Measurements from ENCODE around the gene PDE6C.
"Not testable (repeated sequence)": the region's sequence is repeated elsewhere in the genome, so short reads cannot be mapped to it uniquely, and the experiment has no call there.

PDE6C gene

DNA sequence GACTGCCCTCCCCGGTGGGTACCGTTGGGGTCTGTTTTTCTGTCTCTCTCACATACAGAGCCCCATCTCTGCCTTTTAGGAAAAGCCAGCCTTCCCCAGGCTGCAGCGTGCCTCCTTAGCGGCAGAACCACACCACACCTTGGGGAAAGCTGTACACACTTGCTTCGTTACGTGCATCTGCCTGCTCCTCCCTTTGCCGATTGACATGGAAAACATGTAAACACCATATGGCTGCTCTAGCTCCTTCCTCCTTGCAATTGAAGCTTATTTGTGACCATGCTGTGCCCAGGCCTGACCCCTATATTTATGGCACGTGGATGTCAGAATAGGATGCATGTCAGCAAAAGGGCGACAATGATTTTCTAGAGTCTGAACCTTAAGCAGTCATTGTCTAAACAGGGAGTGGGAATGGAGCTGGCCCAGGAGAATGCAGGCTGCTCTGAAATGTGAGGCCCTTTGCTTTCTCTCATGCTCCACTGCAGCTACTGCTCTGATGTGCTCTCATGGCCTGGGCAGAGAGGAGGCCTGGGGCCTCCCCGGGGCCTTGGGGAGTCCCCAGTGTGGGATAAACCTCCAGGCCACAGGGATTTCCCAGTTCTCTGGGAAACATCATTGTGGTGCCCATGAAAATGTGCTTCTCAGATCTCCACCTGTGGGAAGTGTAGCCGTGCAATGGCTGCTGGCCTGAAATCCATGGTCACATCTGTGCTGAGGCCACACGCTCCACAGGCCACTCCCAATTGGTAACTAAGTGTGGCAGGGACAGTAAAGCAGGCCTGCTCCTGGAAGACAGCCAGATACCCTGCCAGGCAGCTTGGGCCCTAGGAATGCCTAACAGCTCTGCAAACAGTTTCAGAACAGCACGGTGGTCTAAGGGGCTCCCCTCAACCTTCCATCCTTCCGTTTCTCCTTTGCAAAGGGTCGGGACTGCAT is 18.6 kb downstream of the PDE6C start:
- DNase-seq (ENCODE audit: low read depth): no peak

DNA sequence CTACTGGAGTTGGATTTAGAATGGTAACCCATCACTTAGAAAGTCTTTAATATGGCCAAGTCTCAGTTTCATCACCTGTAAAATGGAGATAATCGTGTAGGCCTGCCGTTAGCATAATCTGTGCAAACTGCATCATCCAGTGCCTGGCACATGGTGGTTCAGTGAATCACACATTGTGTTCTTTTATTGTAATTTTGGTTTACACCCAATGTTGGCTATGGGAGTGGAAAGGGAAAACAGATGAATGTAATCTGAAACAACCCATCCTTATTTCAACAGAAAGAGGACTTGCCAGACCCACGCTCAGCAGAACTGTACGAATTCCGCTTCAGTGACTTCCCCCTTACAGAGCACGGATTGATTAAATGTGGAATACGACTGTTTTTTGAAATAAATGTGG is 27.5 kb downstream of the PDE6C start:
- no peak for DNase-seq (ENCODE audit: low read depth)

DNA sequence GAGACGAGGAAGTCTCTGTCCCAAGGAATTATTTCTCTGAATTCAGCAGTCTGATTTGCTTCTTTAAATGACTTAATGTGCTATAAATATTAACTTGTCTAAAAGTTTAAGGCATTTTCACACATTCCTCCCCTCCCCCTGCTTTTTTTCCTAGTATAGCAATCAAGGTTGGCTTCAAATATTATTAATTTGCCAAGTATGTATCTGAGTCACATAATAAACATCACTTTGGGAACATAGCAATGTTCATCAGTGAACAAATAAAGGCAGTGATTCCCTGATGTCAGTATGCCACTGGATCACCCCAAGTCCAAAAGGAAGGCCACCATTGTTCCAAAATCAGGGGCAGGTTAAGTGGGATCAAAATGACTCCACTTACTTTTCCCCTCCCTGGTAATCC is 40.5 kb downstream of the PDE6C start:
- no peak for DNase-seq (ENCODE audit: low read depth)

DNA sequence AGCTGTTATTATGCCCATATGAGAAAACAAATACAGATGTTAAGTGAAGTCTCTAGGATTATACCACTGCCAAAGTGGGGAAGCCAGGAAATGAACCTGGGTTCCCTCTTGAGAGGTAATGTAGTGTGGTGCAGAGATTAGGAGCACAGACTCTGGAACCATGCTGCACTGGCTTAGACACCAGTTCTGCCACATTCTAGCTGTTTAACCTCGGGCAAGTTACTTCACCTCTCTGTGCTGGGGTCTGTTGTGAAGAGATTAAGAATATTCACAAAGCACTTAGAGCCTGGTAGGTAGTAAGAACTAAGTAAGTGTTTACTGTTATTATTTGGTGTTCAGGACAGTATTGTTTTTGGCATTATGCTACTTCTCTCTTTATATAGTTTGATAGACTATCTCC is 41.9 kb downstream of the PDE6C start:
- DNase-seq (ENCODE audit: low read depth): no peak

DNA sequence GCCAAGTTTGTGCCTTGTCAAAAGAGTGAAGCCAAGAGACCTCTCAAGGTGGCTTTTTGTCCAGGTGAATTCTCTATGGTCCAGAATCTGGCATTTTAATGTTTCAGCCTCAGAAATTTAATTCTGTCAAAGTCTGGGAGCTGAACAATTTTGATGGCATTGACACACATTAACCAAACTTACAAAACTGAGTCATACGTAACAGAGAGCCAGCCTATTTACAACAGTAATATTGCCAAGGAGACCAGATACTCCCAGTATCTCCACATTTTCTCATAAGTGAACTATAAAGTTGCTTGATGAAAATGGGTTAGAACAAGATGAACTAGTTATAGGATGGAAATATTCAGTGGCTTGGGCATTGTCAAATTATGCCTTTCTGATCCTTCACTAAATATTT is 43.8 kb downstream of the PDE6C start:
- DNase-seq (ENCODE audit: low read depth): no peak

DNA sequence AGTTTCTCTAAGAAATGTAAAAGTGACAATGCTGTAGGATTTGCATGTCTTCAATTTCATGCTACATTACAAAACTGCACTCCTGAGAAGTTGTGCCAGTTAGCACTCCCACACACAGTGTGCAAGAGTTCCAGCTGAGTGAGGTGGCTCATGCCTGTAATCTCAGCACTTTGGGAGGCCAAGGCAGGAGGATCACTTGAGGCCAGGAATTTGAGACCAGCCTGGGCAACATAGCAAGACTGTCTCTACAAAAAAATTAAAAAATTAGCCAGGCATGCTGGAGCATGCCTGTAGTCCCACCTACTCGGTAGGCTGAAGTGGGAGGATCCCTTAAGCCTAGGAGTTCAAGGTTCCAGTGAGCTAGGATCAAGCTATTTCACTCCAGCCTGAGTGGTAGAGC is 45.4 kb downstream of the PDE6C start:
- no peak for DNase-seq (ENCODE audit: low read depth)

DNA sequence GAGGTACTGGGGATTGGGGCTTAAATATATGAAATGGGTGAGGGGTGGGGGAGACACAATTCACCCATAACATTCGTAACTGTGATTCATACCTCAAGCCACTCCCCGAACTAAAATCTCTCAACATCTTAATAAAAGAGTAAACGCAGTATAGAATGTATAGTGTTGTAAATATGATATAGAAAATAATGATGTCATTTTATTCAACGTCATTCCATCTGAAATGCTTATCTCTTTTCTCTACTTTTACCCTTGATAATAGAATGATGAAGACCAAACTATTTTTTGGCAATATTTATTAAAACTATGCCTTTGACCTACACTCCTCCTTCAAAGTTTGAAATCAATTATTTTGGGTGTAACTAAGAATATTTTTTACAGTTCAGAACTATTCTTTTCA is 53.7 kb downstream of the PDE6C start:
- no peak for DNase-seq (ENCODE audit: low read depth)

DNA sequence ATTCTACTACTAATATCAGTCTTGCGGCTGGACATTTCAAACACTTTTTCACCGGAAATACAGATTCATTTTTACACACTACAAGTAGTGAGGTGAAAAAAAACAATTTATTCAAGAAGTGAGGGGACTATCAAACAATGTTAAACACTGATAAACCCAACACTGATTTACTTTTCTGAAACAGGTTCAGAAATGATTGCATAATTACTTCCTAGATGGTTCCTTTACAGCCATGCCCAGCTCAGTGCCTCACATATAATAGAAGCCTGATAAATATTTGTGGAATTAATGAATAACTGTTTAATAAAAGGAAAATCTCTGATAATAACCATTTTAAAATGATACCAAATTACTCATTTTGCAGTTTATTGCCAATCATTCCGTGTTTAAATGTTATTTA is 55.5 kb downstream of the PDE6C start:
- no peak for DNase-seq (ENCODE audit: low read depth)

DNA sequence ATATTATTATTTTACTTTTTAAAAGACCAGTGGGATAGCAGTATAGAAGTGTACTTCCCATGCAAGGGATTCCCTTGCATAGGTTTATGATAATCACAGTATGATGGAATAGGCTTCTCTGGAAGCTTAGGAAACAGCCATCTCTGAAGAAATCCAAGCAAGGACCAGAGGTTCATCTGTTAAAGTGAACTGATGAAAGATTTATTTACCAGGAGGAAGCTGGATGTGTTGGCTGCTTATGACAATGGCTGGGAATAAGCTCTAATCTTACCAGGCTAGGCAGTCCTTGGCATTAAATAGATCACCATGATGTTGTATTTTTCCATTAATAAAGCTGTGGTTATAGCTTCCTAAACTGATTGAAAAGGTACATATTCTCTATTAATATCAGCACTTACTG is 58.0 kb downstream of the PDE6C start:
- no peak for DNase-seq (ENCODE audit: low read depth)

DNA sequence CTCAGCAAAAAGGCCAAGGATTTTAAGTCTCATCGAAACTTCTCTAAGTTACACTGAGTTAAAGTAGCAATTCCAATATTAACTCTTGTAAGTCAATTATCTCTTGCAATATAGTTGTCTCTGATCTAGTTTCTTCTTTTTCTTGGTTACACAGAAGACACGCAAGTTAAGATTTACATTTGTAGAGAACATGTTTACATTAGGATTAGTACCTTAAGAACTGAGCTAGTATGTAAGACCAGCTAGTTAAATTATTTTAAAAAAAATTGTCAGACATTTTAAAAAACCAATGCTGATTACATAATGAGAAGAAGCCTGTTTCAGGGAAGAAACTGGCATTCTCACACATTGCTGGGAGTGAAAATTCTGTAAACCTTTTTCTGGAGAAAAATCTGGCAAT is 58.7 kb downstream of the PDE6C start:
- DNase-seq (ENCODE audit: low read depth): no peak

DNA sequence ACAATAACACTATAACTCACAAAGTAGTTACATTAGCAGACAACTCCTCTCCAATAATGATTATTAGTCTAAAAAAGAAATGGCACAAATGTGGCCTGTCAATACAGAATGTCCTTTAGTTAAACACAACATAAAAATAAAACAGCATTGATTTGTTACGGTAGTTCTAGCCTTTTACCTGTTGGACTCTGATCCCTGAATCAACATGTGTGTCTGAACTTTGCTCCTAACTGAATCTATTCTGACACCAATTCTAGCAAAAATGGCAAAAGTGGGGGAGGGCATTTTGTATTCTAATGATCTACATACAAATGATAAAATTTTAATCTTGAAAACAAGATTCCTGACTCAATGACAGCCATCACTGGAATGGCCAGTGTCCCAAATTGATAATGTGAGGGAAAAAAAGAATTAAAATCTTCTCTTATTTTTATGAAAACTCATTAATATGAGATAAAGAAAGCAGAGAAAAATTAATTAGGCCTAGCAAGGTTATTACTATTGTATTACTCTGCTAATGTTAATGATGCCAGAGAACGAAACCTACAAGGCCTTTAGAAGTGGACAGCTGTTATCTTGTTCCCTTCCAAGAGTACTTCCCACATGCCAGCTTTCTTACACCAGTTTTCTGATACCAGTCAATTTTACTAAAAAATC is 59.8 kb downstream of the PDE6C start:
- DNase-seq (ENCODE audit: low read depth): no peak

DNA sequence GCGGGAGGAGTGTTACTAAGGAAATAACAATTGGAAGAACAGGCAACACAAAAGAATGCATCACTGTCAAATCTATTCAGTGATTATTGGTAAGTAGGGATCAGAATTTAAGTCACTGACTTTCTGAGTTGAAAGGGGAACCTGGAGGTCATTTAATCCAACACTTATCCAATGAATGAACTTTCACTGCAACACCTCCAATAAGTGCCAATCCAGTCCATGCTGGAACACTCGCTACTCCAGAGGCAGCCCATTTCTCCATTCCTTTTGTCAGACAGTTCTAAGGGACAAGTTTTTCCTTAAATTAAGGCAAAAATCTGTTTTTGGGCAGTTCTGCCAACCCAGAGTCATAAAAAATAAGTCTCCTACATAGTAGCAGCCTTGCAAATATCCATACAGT is 60.6 kb downstream of the PDE6C start:
- DNase-seq (ENCODE audit: low read depth): no peak

DNA sequence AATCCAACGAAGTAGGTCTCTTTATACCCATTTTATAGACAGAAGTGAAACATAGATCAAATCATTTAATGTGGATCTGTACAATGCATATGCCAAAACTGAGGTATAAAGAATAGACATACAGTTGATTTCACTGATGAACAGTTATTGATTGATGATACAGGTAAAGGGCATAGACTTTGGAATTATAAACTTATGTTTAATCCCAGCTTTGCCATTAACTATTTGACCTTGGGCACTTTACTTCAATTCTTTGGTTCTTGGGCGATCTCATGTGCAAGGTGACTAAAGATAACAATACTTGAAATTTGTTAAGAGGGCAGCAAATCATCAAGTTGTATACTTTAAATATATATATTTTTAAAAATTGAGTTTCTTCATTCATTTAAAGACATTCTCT is 61.5 kb downstream of the PDE6C start:
- DNase-seq (ENCODE audit: low read depth): no peak

DNA sequence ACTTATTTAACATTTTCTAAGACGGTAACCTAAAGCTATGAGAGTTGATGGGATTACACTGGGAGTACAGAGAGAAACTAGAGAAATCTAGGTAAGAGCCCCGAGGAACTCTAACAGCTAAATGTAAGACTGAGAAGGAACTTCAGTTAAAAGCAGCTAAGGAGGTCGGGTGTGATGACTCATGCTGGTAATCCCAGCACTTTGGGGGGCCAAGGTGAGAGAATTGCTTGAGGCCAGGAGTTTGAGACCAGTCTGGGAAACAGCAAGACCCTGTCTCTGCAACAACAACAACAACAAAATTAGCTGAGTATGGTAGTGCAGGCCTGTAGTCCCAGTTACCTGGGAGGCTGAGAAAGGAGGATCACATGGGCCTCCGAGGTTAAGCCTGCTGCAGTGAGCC is 66.0 kb downstream of the PDE6C start:
- DNase-seq (ENCODE audit: low read depth): no peak

DNA sequence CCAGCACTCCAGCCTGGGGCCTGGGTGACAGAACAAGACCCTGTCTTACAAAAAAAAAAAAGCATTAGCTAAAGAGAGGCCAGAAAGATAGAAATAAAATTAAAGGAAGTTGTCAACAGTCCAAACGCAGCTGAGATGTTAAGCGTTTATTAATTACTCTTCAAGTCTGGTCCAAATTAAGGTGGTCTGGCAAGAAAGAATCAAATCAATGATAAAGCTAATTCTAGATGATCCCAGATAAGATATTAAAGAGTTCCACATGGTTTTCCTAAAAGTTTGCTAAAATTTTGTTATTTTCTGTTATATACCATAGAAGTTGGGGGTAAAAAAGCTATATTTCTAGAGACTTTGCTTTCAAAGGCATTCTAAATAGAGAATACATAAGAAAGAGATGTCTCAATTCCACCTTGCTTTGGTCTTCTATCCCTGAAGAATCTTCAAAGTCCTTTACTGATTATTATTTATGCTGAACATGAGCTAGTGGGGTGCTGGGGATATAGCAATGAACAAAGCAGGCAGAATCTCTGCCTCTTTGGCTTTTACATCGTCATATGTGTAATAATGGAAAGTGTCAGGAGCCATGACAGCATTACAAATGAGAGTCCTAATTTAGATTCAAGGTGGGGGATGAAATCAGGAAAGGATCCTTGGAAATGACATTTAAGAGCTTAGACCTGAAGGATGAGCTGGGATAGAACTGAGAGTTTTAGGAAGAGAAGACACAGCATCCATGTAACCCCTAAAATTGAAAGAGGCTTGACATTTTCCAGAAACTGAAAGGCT is 66.7 kb downstream of the PDE6C start:
- DNase-seq (ENCODE audit: low read depth): no peak

DNA sequence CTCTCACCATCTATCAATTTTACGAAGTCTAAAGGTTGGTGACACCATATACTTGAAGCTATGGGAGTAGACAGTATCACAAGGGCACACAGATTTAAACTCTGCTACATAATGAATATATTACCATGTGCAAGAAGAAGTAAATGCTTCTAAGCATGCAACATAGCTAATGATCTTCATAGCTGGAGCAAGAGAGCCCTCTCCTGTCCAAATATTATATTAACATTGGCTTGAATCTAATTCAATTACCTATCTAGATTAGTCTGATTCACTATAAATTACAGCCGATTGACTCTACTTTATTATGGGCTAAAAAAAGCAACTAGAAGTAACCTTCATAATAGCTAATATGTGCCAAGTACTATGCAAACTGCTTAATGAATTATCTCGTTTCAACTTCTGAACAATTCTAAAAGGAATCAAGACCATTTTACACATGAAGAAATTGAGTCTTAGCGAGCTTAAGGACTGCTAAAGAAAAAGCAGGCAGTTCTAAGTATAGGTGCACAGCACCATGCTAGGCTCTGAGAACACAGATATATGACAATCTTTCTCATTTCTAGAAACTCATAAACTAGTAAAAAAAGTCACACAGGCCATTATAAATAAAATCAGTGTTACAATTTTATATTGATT is 68.2 kb downstream of the PDE6C start:
- peak; percentile 24 for DNase-seq (ENCODE audit: low read depth)

DNA sequence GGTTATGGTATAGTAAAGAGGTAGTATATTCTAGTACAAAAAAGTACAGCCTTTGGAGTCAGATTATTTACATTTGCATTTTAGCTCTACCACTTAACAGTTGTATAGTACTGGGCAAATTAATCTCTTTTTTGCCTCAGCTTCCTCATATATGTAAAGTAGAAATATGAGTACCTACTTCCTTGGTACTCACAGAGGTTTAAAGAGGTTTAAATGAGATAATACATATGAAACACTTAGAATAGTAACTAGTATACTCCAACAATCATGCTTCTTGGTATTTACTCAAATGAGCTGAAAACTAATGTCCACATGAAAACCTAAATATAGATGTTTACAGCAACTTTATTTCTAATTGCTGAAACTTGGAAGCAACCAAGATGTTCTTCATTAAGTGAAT is 75.4 kb downstream of the PDE6C start:
- no peak for DNase-seq (ENCODE audit: low read depth)

DNA sequence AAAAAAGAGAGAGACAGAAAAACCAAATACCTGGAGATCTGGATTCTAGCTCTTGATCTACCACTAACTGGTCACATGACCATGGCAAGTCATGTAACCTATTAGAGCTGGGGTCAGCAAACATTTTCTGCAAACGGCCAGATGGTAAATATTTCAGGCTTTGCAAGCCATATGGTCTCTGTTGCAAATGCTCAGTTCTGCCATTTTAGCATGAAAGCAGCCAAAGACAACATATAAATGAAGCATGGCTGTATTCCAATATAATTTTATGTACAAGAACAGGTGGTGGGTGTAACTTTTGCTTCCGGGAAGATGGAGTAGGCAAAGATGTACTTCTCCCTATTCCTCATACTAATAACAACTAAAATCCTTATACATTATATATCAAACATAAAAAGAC is 83.4 kb downstream of the PDE6C start:
- no peak for DNase-seq (ENCODE audit: low read depth)

DNA sequence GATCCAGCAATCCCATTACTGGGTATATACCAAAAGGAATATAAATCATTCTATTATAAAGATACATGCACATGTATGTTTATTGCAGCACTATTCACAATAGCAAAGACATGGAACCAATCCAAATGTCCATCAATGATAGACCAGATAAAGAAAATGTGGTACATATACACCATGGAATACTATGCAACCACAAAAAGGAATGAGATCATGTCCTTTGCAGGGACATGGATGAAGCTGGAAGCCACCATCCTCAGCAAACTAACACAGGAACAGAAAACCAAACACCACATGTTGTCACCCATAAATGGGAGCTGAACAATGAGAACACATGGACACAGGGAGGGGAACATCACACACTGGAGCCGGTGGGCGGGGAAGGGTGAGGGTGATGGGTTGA is 84.2 kb downstream of the PDE6C start:
- not testable (repeated sequence) for DNase-seq (ENCODE audit: low read depth)

DNA sequence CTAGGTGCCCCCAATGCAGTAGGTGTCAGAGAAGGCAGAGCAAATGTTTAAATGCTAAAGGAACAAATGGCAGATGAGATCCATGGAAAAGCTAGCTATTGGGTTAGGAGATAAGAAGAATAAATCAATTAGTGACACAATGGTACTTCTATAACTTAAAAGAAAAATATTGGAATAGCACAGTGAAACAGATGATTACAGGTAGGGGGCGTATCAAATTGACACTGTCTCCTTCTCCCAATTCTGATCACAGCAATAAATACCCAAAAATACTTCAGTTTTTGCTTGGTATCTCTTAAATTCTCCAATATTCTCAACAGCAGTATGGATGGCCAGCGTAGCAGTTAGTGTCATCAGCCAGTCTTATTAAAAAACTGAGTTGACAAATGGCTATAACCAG is 84.9 kb downstream of the PDE6C start:
- DNase-seq (ENCODE audit: low read depth): no peak

DNA sequence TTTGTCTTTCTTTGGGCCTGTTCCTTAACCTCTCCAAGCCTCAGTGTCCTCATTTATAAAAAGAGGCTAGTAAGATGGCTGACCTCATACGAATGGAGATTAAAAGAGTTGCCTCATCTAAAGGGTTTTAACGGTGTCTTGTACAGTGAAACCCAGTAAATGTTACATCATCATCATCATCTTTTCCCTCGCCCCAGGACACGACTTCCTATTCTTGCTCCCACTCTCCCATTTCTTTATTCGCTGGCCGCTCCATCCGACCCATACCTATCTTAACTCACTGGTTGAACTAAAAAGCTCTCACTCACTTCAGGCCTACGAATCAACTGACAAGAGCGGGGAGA is 89.5 kb downstream of the PDE6C start:
- peak; percentile 20 for DNase-seq (ENCODE audit: low read depth)

DNA sequence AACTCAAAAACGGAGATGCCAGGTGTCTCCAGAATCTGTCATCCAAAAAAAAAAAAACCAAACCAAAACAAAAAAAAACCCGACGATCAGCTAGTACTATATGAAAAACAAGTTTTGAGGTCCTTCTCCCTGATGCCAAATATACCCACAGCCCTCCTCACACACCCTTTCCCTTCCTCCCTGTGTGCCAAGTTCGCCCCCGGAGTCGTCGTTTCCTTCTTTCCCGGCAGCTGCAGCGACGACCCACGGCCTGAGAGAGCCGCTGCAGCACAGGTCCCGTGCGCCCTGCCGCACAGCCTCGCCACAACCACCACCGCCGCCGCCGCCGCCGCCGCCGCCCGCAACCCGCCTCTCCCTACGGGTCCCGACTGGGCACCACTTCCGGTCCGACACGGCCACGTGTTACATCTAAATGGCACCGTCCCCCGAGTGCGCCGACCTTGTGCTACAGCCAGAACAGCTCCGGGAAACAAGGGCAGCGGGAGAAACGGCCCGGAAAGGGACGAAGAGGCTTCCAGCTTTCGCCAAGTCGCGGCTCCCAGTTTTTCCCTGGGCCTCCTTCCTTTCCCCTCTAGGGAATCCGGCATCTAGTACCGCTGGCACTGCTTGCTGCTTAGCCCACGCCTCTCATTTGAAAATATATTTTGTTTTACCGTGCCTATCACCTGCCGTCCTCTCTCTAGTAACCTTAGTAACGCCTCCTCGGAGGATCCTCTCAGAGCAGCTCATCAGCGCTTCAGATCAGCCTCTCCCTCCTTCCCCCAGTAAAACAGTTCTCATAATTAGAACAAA is 90.1 kb downstream of the PDE6C start, which contains the start of gene FRA10AC1:
Gene FRA10AC1, minus strand, starts transcription at position 383 of the 792 bp plus-strand sequence. CDS start 2,486 bp downstream, outside the sequence.
- peak; percentile 83 for DNase-seq (ENCODE audit: low read depth)
